AG04449 (cell line): ENCODE measurements around the gene LIMS2.

Source experiments
- CTCF ChIA-PET: fragments of 350-600 bp; formaldehyde crosslinking; extraction: SDS; loops from one replicate; lab custom pipeline; 2021; ENCODE audit warnings: antibody characterized with exemption; lab: Yijun Ruan, JAX
- POLR2A ChIA-PET: fragments of 400-600, 350-600 bp; formaldehyde crosslinking; extraction: SDS; loops from one replicate; lab custom pipeline; 2020; ENCODE audit warnings: antibody characterized with exemption, inconsistent platforms; lab: Yijun Ruan, JAX
- DNase-seq: peaks from one replicate; pipeline ENCODE4 v3.0.0-alpha.2; 2010; ENCODE audit warnings: low read depth, low spot score
- H3K4me3 ChIP-seq: 2 replicates; pipeline ENCODE4 v1.5.1; 2011; ENCODE audit warnings: low read depth, mild to moderate bottlenecking, control low read depth, low read length
- TF ChIP-seq, protein P1 (sequence below): IDR thresholded peaks from one replicate; pipeline ENCODE4 v1.5.1; 2011; ENCODE audit warnings: mild to moderate bottlenecking, moderate library complexity, low read length, control low read depth, inconsistent platforms; ENCODE audit not compliant: insufficient read depth; ENCODE audit errors: missing control alignments

The LIMS2 gene

DNA sequence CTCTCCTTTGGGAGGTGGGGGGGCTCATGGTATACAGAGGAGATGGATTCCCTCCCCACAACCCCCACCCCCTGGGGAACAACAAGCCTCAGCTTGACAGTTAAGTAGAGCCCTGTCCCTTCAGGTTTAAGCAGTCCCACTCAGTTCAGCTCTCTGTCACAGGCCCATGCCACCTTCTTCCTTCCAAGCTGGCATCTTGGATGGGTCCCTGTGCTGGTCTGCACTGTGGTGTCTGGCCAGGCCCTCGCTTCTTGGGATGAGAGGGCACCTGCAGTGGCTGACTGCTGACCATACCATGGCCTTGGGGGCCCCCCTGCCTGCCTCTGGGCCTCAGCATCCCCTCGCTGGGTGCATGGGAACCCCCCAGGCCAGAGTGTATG lies 49.8 kb downstream of the LIMS2 start:
- no peak overlapping the region for H3K4me3 ChIP-seq
- DNase-seq, result no peak
- TF ChIP-seq, protein P1, sequence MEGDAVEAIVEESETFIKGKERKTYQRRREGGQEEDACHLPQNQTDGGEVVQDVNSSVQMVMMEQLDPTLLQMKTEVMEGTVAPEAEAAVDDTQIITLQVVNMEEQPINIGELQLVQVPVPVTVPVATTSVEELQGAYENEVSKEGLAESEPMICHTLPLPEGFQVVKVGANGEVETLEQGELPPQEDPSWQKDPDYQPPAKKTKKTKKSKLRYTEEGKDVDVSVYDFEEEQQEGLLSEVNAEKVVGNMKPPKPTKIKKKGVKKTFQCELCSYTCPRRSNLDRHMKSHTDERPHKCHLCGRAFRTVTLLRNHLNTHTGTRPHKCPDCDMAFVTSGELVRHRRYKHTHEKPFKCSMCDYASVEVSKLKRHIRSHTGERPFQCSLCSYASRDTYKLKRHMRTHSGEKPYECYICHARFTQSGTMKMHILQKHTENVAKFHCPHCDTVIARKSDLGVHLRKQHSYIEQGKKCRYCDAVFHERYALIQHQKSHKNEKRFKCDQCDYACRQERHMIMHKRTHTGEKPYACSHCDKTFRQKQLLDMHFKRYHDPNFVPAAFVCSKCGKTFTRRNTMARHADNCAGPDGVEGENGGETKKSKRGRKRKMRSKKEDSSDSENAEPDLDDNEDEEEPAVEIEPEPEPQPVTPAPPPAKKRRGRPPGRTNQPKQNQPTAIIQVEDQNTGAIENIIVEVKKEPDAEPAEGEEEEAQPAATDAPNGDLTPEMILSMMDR, result no peak
- ChIA-PET POLR2A (no interaction called here), CTCF (interaction anchor here (1.1 to 1.6 kb wide), 2 partner anchors 11 to 25 kb away, joined by 4 read pairs; no protein-coding TSS in a partner anchor)

DNA sequence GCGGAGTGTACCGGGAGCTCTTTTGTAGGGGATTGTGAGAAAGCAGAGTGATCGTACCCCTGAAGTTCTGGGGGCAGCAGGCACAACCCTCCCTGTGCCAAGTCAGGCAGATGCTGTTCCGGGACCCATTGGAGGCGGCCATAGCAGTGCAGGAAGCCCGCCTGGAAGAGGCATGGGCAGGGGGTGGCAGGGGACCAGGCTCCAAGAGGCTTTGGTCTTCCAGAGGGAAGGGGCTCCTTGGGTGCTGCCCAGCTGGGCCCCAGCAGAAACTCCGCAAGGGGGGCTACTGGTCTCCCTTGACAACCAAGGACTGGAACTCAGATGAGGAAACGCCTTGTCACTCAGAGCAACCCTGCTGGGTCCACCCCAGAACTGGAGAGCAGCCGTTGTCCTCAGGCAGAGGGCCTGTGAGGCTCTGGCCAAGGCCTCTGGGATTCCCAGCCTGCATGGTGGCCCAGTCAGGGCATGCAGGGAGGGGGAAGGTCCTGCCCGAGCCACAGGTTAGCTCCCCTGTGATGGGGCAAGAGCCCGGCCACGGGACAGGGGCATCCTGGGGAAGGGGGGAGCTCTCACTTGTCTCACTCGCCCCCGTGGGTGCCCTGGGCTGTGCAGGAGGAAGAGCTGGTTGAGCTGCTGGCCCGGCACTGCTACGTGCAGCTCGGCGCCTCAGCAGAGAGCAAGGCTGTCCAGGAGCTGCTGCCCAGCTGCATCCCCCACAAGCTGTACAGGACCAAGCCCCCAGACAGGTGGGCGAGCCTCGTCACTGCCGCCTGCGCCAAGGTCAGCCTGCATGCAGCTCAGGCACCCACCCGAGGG lies 50.4 kb downstream of the LIMS2 start:
- POLR2A ChIA-PET, result no interaction called here
- H3K4me3 ChIP-seq, result no peak overlapping the region
- CTCF ChIA-PET, result no interaction called here
- DNase-seq, result no peak
- TF ChIP-seq, protein P1, result no peak

DNA sequence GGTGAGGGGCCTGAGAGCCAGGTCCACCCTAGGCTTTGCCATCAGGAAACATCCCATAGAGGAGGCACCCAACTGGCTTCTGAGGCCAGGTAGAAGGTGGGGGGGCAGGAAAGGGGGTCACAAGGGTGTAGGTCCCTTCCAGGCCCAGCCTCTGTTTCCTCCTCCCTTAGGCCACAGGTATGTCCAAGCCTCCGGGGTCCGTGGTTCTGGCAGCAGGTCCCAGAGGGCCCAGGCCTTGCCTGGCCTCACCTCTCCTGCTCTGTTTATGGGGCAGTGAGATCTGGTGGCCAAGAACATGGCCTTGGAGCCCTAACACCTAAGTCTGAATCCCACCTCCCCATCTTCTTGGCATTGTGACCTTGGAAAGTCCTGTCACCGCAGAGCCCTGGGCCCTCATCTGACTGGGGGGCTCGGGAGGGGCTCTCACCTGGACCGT lies 51.0 kb downstream of the LIMS2 start:
- no peak overlapping the region for H3K4me3 ChIP-seq
- TF ChIP-seq, protein P1, result no peak
- no peak for DNase-seq
- CTCF ChIA-PET, result no interaction called here
- POLR2A ChIA-PET, result no interaction called here

DNA sequence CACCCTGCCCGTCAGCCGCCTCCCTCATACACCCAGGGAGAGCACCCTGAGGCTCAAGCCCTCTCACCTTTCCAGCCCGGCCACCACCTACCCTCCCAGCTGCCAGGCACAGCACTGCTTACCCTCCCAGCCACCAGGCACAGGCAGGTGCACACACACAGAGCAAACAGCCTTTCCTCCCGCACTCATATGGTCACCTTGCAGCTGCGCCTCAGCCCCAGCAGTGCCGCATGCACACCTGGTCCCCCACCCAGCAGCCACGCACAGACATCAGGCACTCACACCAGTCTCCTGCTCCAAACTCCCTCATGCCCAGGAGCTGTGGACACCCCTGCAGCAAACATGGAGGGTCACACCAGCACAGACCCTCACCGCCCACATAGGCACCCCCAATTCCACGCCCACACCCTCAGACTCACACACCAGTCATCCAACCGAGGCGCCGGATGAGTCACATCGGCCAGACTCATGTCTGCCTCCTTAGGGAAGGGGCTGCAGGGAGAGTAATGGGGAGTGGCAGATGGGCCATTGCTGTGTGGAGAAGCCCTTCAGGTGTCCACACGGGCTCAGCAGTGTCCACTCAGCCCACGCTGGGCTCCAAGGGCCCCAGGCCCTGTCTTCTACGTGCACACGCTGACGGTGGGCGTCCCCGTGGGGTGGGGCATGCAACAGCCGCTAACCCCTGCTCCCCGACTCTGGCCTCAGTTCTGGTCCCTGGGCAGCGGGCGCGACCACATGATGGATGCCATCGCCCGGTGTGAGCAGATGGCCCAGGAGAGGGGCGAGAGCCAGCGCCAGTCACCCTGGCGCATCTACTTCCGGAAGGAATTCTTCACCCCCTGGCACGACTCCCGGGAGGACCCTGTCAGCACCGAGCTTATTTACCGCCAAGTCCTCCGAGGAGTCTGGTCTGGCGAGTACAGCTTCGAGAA lies 51.7 kb downstream of the LIMS2 start:
- no peak for DNase-seq
- CTCF ChIA-PET, result no interaction called here
- POLR2A ChIA-PET, result interaction anchor here (0.8 kb wide), 1 partner anchor 115 kb away, joined by 3 read pairs; no protein-coding TSS in a partner anchor
- TF ChIP-seq, protein P1, result no peak
- no peak overlapping the region for H3K4me3 ChIP-seq

DNA sequence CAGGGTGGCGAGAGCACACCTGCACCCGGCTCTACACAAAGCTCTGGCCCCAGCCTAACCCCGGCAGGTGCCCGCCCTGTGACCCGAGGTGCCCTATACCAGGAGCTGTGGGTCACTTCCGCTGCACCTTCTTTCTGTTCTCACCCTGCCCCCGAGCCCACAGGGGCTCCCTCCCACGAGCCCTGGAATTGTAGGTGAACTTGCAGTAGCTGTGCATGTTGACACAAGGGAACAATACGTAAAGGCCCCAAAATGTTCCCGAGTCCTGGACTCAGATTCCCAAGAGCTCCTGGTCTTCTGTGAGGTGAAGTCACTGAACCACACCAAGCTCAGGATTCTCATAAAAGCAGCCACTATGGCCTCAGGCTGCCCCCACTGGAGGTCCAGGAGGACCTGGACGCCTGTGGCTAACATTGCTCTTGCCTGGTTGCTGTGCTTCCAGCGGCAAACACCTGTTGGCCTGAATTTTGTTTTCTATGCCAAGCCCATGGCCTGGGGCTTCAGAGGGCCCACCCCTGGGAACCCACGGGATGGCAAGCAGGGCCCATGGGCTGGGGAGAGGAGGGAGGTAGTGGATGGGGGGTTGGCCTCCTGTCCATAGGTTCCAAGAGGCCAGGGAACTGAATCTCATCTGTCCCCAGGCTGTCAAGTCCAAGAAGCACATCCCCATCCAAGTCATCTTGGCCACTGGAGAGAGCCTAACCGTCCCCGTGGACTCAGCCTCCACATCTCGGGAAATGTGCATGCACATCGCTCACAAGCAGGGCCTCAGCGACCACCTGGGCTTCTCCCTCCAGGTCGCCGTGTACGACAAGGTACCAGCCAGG lies 52.6 kb downstream of the LIMS2 start:
- TF ChIP-seq, protein P1, result no peak
- ChIA-PET CTCF (no interaction called here), POLR2A (interaction anchor here (0.8 kb wide), 1 partner anchor 114 kb away, joined by 3 read pairs; no protein-coding TSS in a partner anchor)
- H3K4me3 ChIP-seq, result no peak overlapping the region
- DNase-seq, result no peak
